Nephron progenitor cell (in vitro differentiated cells): Measurements from ENCODE around the gene LRRC45.

Source experiments
- DNase-seq: peaks from one replicate; pipeline ENCODE4 v3.0.0; 2021
- H3K27ac Mint-ChIP-seq: 2 replicates; pipeline ENCODE4 v1.8.0; 2021; ENCODE audit warnings: mild to moderate bottlenecking, moderate library complexity, mixed read lengths
- H3K27me3 Mint-ChIP-seq: 2 replicates; pipeline ENCODE4 v1.8.0; 2021; ENCODE audit warnings: mild to moderate bottlenecking, low read depth, mixed read lengths; ENCODE audit not compliant: poor library complexity
- H3K36me3 Mint-ChIP-seq: 2 replicates; pipeline ENCODE4 v1.8.0; 2021; ENCODE audit warnings: low read depth, mixed read lengths
- H3K4me1 Mint-ChIP-seq: 2 replicates; pipeline ENCODE4 v1.8.0; 2021; ENCODE audit warnings: mixed read lengths
- H3K4me3 Mint-ChIP-seq: 2 replicates; pipeline ENCODE4 v1.8.0; 2021; ENCODE audit warnings: mild to moderate bottlenecking, moderate library complexity, mixed read lengths
- H3K9me3 Mint-ChIP-seq: 2 replicates; pipeline ENCODE4 v1.8.0; 2021; ENCODE audit warnings: mild to moderate bottlenecking, moderate library complexity, mixed read lengths
- TF ChIP-seq, protein P1 (sequence below): fragments of 200-600 bp; sonication (generic); IDR thresholded peaks from 2 replicates; pipeline ENCODE4 v1.5.0; 2021; ENCODE audit warnings: antibody characterized with exemption

The LRRC45 gene

GRCh38 chr17:82024859-82025258, 1.8 kb downstream of the LRRC45 start:
- no peak for DNase-seq
- no peaks in the 10 kb centered on the region for H3K9me3 Mint-ChIP-seq
- TF ChIP-seq, protein P1, sequence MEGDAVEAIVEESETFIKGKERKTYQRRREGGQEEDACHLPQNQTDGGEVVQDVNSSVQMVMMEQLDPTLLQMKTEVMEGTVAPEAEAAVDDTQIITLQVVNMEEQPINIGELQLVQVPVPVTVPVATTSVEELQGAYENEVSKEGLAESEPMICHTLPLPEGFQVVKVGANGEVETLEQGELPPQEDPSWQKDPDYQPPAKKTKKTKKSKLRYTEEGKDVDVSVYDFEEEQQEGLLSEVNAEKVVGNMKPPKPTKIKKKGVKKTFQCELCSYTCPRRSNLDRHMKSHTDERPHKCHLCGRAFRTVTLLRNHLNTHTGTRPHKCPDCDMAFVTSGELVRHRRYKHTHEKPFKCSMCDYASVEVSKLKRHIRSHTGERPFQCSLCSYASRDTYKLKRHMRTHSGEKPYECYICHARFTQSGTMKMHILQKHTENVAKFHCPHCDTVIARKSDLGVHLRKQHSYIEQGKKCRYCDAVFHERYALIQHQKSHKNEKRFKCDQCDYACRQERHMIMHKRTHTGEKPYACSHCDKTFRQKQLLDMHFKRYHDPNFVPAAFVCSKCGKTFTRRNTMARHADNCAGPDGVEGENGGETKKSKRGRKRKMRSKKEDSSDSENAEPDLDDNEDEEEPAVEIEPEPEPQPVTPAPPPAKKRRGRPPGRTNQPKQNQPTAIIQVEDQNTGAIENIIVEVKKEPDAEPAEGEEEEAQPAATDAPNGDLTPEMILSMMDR = no peak
- no peaks in the 10 kb centered on the region for H3K36me3 Mint-ChIP-seq
- peaks cover 3% of the 10 kb centered on the region for H3K27me3 Mint-ChIP-seq
- no peak overlapping the region for H3K4me3 Mint-ChIP-seq
- peaks cover 26% of the 10 kb centered on the region for H3K4me1 Mint-ChIP-seq
- H3K27ac Mint-ChIP-seq = no peak overlapping the region

DNA sequence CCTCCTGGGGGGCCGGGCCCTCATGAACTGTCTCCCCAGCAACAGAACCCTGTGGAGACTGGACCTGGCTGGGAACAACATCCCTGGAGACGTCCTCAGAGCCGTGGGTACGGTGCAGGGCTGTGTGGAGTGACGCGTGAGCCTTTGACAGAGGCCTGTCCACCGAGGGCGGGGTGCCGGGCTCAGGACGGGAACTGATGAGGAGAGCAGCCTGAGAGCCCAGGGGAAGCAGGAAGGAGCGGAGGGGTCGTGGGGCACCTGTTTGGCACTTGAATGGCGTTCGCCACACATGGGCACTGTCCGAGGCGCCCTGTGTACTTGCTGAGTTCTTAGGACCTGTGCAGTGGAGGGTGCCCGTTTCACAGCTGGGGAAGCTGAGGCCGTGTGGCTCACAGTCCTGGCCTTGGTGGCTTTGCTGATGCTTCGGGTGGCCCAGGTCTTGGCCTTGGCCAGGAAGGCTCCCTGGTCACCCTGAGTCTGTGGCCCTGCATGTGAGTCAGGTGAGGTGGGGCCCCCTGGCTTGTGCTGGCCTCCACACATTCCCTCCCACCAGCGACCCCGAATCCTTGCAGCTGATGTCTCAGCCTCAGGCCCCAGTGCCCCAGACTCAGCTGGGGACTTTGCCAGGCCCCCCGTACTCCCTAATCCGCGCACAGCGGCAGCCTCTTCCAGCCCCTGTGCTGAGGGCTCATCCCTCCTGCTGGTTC, 2.4 kb downstream of the LRRC45 start:
- no peaks in the 10 kb centered on the region for H3K9me3 Mint-ChIP-seq
- no peaks in the 10 kb centered on the region for H3K36me3 Mint-ChIP-seq
- H3K4me3 Mint-ChIP-seq = peak overlapping the region; percentile 52
- TF ChIP-seq, protein P1 = no peak
- no peak overlapping the region for H3K27ac Mint-ChIP-seq
- peaks cover 24% of the 10 kb centered on the region for H3K4me1 Mint-ChIP-seq
- peaks cover 3% of the 10 kb centered on the region for H3K27me3 Mint-ChIP-seq
- no peak for DNase-seq

DNA sequence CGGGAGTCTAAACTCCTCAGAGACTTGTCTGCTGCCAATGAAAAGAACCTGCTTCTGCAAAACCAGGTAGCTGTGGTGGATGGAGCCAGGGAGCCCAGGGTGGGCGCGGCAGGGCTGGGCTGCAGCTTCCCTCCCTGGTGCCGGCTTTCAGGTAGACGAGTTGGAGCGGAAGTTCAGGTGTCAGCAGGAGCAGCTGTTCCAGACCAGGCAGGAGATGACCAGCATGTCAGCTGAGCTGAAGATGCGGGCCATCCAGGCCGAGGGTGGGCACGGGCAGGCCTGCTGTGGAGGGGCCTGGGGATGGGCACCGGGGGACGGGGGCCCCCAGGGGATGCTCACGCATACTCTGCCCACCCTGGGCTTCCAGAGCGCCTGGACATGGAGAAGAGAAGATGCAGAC, 5.1 kb downstream of the LRRC45 start:
- no peaks in the 10 kb centered on the region for H3K36me3 Mint-ChIP-seq
- no peak overlapping the region for H3K27ac Mint-ChIP-seq
- no peak overlapping the region for H3K4me3 Mint-ChIP-seq
- peaks cover 19% of the 10 kb centered on the region for H3K4me1 Mint-ChIP-seq
- DNase-seq = no peak
- no peaks in the 10 kb centered on the region for H3K9me3 Mint-ChIP-seq
- H3K27me3 Mint-ChIP-seq = peaks cover 9% of the 10 kb centered on the region
- TF ChIP-seq, protein P1 = no peak

GRCh38 chr17:82028966-82029365, 5.9 kb downstream of the LRRC45 start:
- H3K4me3 Mint-ChIP-seq = no peak overlapping the region

DNA sequence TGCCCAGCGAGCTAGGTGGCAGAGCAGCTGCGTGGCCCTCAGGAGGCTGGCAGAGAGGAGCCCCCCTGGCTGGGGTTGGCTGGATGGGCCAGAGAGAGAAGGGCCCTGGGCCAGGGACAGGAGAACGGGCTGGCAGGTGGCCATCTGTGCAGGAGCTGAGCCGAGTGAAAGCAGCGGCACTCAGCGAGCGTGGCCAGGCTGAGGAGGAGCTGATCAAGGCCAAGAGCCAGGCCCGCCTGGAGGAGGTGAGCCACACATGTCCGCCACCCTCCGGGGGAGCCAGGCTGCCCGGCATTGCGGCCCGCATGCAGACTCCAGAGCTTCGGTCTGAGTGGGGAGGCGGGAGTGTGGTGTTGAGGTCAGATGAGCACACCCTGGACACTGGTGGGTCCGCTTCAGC, 6.3 kb downstream of the LRRC45 start:
- Mint-ChIP-seq H3K36me3 (no peaks in the 10 kb centered on the region), H3K9me3 (no peaks in the 10 kb centered on the region), H3K4me1 (peaks cover 17% of the 10 kb centered on the region), H3K4me3 (peak overlapping the region; percentile 72), H3K27ac (peak overlapping the region; percentile 81), H3K27me3 (peaks cover 9% of the 10 kb centered on the region)
- TF ChIP-seq, protein P1 = no peak
- no peak for DNase-seq

More at GRCh38 chr17:82028966-82029365, 5.9 kb downstream of the LRRC45 start:
- no peaks in the 10 kb centered on the region for H3K36me3 Mint-ChIP-seq
- DNase-seq = no peak
- peaks cover 9% of the 10 kb centered on the region for H3K27me3 Mint-ChIP-seq
- TF ChIP-seq, protein P1 = no peak
- H3K9me3 Mint-ChIP-seq = no peaks in the 10 kb centered on the region
- no peak overlapping the region for H3K27ac Mint-ChIP-seq
- H3K4me1 Mint-ChIP-seq = peaks cover 17% of the 10 kb centered on the region

GRCh38 chr17:82029990-82030469, 6.9 kb downstream of the LRRC45 start:
- Mint-ChIP-seq H3K27ac (no peak overlapping the region), H3K9me3 (no peaks in the 10 kb centered on the region), H3K4me1 (peaks cover 18% of the 10 kb centered on the region), H3K36me3 (no peaks in the 10 kb centered on the region), H3K27me3 (peaks cover 9% of the 10 kb centered on the region), H3K4me3 (peak overlapping the region; percentile 72)
- DNase-seq = no peak
- TF ChIP-seq, protein P1 = no peak
